Measurements from ENCODE around the gene INSR. TPM values are rescaled to one million over a fixed set of nuclear protein-coding genes. Genes with fewer than 3 reads are reported as not detected.
"Not testable (repeated sequence)": the region's sequence is repeated elsewhere in the genome, so short reads cannot be mapped to it uniquely, and the experiment has no call there.

The INSR gene
- total RNA-seq, 2 experiments from 2014 or later = 3.7 to 3.9 TPM

GRCh38 chr19:7074705-7075282 is 219.4 kb downstream of the INSR start:
- H3K4me1 Mint-ChIP-seq (ENCODE audit: low read depth) = peaks cover 19% of the 10 kb centered on the region
- CTCF ChIA-PET = interaction anchor here (0.6 kb wide), 1 partner anchor 539 kb away, joined by 3 read pairs; no protein-coding TSS in a partner anchor
- DNase-seq = no peak
- no peaks in the 10 kb centered on the region for H3K27me3 Mint-ChIP-seq (ENCODE audit: low read depth)
- H3K36me3 Mint-ChIP-seq (ENCODE audit: low read depth) = peaks cover 76% of the 10 kb centered on the region
- no peak overlapping the region for H3K27ac Mint-ChIP-seq
- no peak overlapping the region for H3K4me3 Mint-ChIP-seq
- peaks cover 40% of the 10 kb centered on the region for H3K9me3 Mint-ChIP-seq
- intact Hi-C loops (cut with micrococcal nuclease) = no loop called here

GRCh38 chr19:7072541-7072940 is 221.7 kb downstream of the INSR start:
- Mint-ChIP-seq H3K4me3 (peak overlapping the region; percentile 28), H3K27ac (no peak overlapping the region), H3K4me1 (ENCODE audit: low read depth) (peaks cover 18% of the 10 kb centered on the region), H3K36me3 (ENCODE audit: low read depth) (peaks cover 54% of the 10 kb centered on the region), H3K9me3 (peaks cover 22% of the 10 kb centered on the region), H3K27me3 (ENCODE audit: low read depth) (no peaks in the 10 kb centered on the region)
- CTCF ChIA-PET = no interaction called here
- DNase-seq = no peak
- intact Hi-C loops (cut with micrococcal nuclease) = no loop called here

DNA sequence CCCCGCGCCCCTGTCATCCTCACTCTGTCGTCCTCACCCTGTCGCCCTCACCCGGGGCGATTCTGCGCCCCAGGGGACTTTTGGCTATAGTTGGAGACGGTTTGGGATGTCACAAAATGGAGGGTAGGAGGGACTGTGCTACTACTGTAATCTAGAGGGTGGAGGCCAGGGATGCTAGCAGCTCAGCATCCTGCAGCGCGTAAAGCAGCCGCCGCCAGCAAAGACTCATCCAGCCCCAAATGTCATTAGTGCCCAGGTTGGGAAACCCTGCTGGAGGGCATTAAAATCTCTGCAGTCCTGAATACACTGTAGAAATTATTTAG is 224.3 kb downstream of the INSR start:
- intact Hi-C loops (cut with micrococcal nuclease) = loop anchor here (1.0 kb wide), 1 partner anchor 29 kb away; no protein-coding TSS in a partner anchor
- Mint-ChIP-seq H3K27ac (peak overlapping the region; percentile 91), H3K4me3 (peak overlapping the region; percentile 91), H3K27me3 (ENCODE audit: low read depth) (no peaks in the 10 kb centered on the region), H3K4me1 (ENCODE audit: low read depth) (peaks cover 18% of the 10 kb centered on the region), H3K36me3 (ENCODE audit: low read depth) (peaks cover 28% of the 10 kb centered on the region), H3K9me3 (peaks cover 3% of the 10 kb centered on the region)
- DNase-seq = no peak
- CTCF ChIA-PET = interaction anchor here (0.6 to 1.3 kb wide), 5 partner anchors 57 to 611 kb away, joined by 3 to 4 read pairs (median 3); partner anchors contain the start of gene TRAPPC5

- H3K27me3 Mint-ChIP-seq (ENCODE audit: low read depth) = no peaks in the 10 kb centered on the region
- intact Hi-C loops (cut with micrococcal nuclease) = loop anchor here (1.0 kb wide), 1 partner anchor 30 kb away; no protein-coding TSS in a partner anchor
- peak; percentile 100 for DNase-seq
- peaks cover under 1% of the 10 kb centered on the region for H3K9me3 Mint-ChIP-seq
- H3K4me1 Mint-ChIP-seq (ENCODE audit: low read depth) = peaks cover 18% of the 10 kb centered on the region
- H3K36me3 Mint-ChIP-seq (ENCODE audit: low read depth) = peaks cover 23% of the 10 kb centered on the region
- H3K27ac Mint-ChIP-seq = peak within 1 kb of the TSS; percentile 91
- peak within 1 kb of the TSS; percentile 91 for H3K4me3 Mint-ChIP-seq
- CTCF ChIA-PET = interaction anchor here (0.6 to 1.3 kb wide), 7 partner anchors 57 to 1452 kb away, joined by 3 to 4 read pairs (median 3); partner anchors contain the start of gene TRAPPC5
Measured at GRCh38 chr19:7069042-7069903, 224.9 kb downstream of the INSR start, which contains the start of gene ZNF557. Gene ZNF557 (plus strand): TSS chr19:7069703. CDS start chr19:7075075, 5,372 bp downstream.

GRCh38 chr19:7068599-7068998 is 225.6 kb downstream of the INSR start:
- intact Hi-C loops (cut with micrococcal nuclease) = no loop called here
- H3K27ac Mint-ChIP-seq = peak overlapping the region; percentile 91
- H3K4me1 Mint-ChIP-seq (ENCODE audit: low read depth) = peaks cover 18% of the 10 kb centered on the region
- no peak for DNase-seq
- CTCF ChIA-PET = interaction anchor here (0.6 to 1.3 kb wide), 4 partner anchors 34 to 612 kb away, joined by 3 to 4 read pairs (median 4); partner anchors contain the start of gene TRAPPC5
- peaks cover 18% of the 10 kb centered on the region for H3K36me3 Mint-ChIP-seq (ENCODE audit: low read depth)
- H3K4me3 Mint-ChIP-seq = peak overlapping the region; percentile 91
- no peaks in the 10 kb centered on the region for H3K9me3 Mint-ChIP-seq
- no peaks in the 10 kb centered on the region for H3K27me3 Mint-ChIP-seq (ENCODE audit: low read depth)

- Mint-ChIP-seq H3K4me1 (ENCODE audit: low read depth) (peaks cover 17% of the 10 kb centered on the region), H3K27ac (no peak overlapping the region), H3K4me3 (no peak overlapping the region), H3K36me3 (ENCODE audit: low read depth) (peaks cover 13% of the 10 kb centered on the region), H3K9me3 (no peaks in the 10 kb centered on the region), H3K27me3 (ENCODE audit: low read depth) (no peaks in the 10 kb centered on the region)
- intact Hi-C loops (cut with micrococcal nuclease) = no loop called here
- DNase-seq = no peak
- CTCF ChIA-PET = interaction anchor here (1.3 kb wide), 1 partner anchor 34 kb away, joined by 4 read pairs; no protein-coding TSS in a partner anchor
Measured at GRCh38 chr19:7067716-7068115, 226.5 kb downstream of the INSR start.

DNA sequence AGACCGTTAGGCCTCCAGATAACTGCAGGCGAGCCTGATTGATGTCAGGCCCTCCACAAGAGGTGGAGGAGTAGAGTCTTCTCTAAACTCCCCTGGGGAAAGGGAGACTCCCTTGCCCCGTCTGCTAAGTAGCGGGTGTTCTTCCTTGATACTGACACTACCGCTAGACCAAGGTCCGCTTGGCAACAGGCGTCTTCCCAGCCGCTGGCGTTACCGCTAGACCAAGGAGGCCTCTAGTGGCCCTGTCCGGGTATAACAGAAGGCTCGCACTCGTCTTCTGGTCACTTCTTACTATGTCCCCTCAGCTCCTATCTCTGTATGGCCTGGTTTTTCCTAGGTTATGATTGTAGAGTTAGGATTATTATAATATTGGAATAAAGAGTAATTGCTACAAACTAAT is 227.1 kb downstream of the INSR start:
- intact Hi-C loops (cut with micrococcal nuclease); H3K27me3 Mint-ChIP-seq (ENCODE audit: low read depth); H3K27ac Mint-ChIP-seq; H3K9me3 Mint-ChIP-seq; H3K36me3 Mint-ChIP-seq (ENCODE audit: low read depth); H3K4me3 Mint-ChIP-seq: not testable (repeated sequence)
- CTCF ChIA-PET = interaction anchor here (0.6 kb wide), 1 partner anchor 124 kb away, joined by 3 read pairs; no protein-coding TSS in a partner anchor
- peak; percentile 29 for DNase-seq
- peaks cover 13% of the 10 kb centered on the region for H3K4me1 Mint-ChIP-seq (ENCODE audit: low read depth)

GRCh38 chr19:7063764-7064418 is 230.3 kb downstream of the INSR start:
- no peaks in the 10 kb centered on the region for H3K27me3 Mint-ChIP-seq (ENCODE audit: low read depth)
- no peaks in the 10 kb centered on the region for H3K36me3 Mint-ChIP-seq (ENCODE audit: low read depth)
- peaks cover under 1% of the 10 kb centered on the region for H3K4me1 Mint-ChIP-seq (ENCODE audit: low read depth)
- intact Hi-C loops (cut with micrococcal nuclease) = no loop called here
- CTCF ChIA-PET = interaction anchor here (0.6 to 0.7 kb wide), 2 partner anchors 38 to 291 kb away, joined by 3 read pairs; no protein-coding TSS in a partner anchor
- no peaks in the 10 kb centered on the region for H3K9me3 Mint-ChIP-seq
- DNase-seq = no peak
- no peak overlapping the region for H3K4me3 Mint-ChIP-seq
- no peak overlapping the region for H3K27ac Mint-ChIP-seq

DNA sequence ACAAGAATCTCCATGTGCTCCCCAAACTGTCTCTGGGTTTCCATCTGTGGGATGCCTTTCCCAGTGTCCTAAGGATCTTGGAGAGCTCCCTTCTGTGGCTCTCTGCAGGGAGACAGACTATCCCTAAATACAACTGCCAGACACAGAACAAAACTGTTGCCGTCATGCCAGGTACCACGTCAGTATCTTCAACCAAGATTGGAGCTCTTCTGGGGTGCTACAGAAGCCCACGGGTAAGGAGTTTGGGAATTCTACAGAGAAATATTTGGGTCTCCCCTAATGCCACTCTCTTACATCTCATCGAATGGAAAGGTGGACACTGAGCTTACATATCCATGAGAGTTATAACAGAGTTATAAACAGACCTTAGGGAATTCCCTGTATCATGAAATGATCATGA is 230.9 kb downstream of the INSR start:
- no peak for DNase-seq
- H3K36me3 Mint-ChIP-seq (ENCODE audit: low read depth) = no peaks in the 10 kb centered on the region
- intact Hi-C loops (cut with micrococcal nuclease) = no loop called here
- no peak overlapping the region for H3K4me3 Mint-ChIP-seq
- CTCF ChIA-PET = interaction anchor here (0.6 kb wide), 1 partner anchor 292 kb away, joined by 3 read pairs; no protein-coding TSS in a partner anchor
- no peaks in the 10 kb centered on the region for H3K9me3 Mint-ChIP-seq
- H3K4me1 Mint-ChIP-seq (ENCODE audit: low read depth) = no peaks in the 10 kb centered on the region
- no peaks in the 10 kb centered on the region for H3K27me3 Mint-ChIP-seq (ENCODE audit: low read depth)
- H3K27ac Mint-ChIP-seq = no peak overlapping the region

Other genes starting within 250 kb of the INSR start
- gene MBD3L2, start 245.1 kb downstream of the INSR start, total RNA-seq = not detected
- gene MBD3L3, start 235.7 kb downstream of the INSR start, total RNA-seq = not detected
- 1 to 10 TPM; 4.7 to 5.6 TPM for gene ZNF557, start 224.7 kb downstream of the INSR start, total RNA-seq
- 10 to 100 TPM; 24.6 to 28.7 TPM for gene ARHGEF18, start 54.5 kb upstream of the INSR start, total RNA-seq
- 1 to 10 TPM in 1 of 2 experiments, under 1 TPM in 1; 0.86 to 1.1 TPM for gene PEX11G, start 194.6 kb upstream of the INSR start, total RNA-seq
- gene ZNF358, start 221.7 kb upstream of the INSR start, total RNA-seq = 1 to 10 TPM; 3.7 to 3.9 TPM
- 1 to 10 TPM; 4.2 to 5.2 TPM for gene MCOLN1, start 228.2 kb upstream of the INSR start, total RNA-seq
- gene PNPLA6, start 241.3 kb upstream of the INSR start, total RNA-seq = 10 to 100 TPM; 75.5 to 81.7 TPM